GM19239 (cell line): Measurements from ENCODE around the gene WDR91.

Experiments
- DNase-seq: peaks from one replicate; pipeline ENCODE4 v3.0.0; 2011; ENCODE audit warnings: low spot score; ENCODE audit not compliant: insufficient read length
- FAIRE-seq: peaks from 2 replicates; lab custom pipeline; 2011; peaks lifted over from hg19 to GRCh38; lab: Jason Lieb, UNC

WDR91 gene

GRCh38 chr7:135147341-135147898 is 63.9 kb downstream of the WDR91 start:
- DNase-seq (no peak), FAIRE-seq (peak; percentile 80)

- no peak for FAIRE-seq
- no peak for DNase-seq
Observed at GRCh38 chr7:135143885-135144668, 67.2 kb downstream of the WDR91 start.
